ENCODE data around the gene C17orf113.

C17orf113 gene

DNA sequence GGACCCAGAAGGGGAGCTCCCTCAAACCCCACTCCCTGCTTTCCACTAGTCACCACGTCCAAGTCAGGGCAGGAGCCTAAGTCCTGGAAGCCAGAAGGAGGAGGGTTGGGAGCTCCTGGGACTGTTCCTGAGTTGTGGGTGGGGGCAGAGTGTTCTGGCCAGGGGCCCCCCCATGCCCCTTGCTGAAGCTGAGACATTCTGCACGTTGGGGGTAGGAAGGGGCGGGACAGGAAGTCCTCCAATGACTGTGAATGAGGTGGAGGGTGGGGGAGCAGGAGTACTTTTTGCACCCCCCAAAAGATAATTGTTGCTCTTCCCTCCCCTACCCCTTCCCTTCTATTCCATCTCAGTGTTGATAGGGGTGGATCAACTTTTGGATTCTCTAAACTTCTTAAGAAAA, 21.4 kb upstream of the C17orf113 start:
- DNase-seq = no peak

DNA sequence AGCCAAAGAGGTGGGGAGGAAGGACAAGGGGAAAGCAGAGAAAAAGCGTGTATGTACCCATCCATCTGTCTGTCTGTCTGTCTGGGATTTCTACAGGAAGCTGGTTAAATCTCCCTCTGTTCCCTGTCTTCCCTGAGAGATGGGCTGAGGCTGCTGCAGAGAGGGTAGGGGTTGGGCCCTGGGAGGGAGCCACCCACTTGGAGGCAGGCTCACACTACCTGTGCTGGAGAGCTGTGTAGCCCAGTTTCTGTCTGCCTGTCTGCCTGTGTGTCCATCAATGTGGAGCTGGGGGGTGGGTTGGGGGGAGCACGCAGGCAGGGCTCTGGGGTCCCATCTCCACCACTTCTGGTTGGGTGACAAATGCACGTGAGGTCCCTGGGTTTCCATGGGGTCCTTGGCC, 18.6 kb upstream of the C17orf113 start:
- DNase-seq = no peak

DNA sequence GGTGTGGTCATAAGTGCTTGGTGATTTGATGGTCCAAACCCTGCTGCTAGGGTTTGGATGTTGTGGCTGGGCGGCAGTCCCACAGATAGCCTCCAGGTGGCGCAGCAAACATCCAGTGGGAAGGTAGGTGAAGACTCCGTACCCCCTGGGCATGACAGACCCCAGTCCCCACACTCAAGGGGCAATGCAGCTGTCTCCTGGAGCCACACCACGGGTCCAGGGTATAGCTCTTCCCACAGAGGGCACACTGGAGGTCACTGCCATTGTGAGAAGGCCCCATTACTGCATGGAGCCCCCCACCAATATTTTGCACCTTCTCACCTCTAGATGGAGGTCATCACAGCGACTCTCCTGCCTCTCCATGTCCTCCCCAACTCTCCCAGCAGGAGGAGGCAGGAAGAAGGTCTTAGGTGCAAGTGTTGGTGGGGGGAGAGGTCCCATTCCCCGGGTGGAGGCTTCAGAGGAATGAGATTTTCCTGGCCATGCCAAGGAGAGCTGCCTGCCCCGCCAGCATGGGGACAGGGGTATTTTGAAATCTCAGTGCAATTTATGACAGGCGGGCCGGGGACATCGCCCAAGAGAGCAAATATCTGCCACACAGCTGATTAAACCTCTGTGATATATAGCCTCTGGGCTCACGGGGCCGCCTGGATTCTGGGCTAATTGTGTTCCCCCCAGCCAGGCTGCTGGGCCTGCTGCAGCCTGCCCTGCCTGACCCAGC, 17.1 kb upstream of the C17orf113 start:
- peak; percentile 28 for DNase-seq

DNA sequence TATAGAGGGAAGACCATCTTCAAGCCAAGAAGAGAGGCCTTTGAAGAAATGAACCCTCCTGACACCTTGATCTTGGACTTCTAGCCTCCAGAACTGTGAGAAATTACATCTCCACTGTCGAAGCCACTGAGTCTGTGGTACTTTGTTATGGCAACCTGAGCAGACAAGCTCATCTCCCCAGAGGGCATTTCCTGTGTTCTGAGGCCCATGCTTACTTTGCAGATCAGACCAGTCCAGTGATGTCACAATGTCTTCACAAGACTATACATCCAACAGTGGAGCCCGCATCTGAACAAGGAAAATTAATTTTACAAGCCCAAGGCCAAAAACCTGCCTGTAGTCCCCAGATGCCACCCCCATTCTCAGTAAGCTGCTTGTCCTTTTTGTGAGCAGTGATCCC, 14.8 kb upstream of the C17orf113 start:
- no peak for DNase-seq

DNA sequence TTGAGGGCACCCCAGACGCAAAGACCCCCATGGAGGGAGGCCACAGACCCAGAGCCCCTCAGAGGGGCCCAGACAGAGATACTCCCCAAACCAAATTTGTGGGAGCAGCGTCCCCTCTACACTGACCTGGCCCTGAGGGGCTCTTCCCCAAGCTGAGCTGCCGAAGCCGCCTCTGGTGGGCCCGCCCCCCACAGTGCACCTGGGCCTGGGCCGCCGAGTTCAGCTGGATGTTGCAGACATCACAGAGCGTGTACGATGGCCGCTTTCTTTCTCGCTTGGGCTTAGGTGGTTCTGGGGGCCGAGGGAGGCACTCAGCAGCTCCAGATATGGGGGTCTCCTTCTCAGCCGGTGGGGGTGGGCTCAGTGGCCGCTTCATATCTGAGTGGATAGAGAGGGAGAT, 12.3 kb upstream of the C17orf113 start:
- no peak for DNase-seq

DNA sequence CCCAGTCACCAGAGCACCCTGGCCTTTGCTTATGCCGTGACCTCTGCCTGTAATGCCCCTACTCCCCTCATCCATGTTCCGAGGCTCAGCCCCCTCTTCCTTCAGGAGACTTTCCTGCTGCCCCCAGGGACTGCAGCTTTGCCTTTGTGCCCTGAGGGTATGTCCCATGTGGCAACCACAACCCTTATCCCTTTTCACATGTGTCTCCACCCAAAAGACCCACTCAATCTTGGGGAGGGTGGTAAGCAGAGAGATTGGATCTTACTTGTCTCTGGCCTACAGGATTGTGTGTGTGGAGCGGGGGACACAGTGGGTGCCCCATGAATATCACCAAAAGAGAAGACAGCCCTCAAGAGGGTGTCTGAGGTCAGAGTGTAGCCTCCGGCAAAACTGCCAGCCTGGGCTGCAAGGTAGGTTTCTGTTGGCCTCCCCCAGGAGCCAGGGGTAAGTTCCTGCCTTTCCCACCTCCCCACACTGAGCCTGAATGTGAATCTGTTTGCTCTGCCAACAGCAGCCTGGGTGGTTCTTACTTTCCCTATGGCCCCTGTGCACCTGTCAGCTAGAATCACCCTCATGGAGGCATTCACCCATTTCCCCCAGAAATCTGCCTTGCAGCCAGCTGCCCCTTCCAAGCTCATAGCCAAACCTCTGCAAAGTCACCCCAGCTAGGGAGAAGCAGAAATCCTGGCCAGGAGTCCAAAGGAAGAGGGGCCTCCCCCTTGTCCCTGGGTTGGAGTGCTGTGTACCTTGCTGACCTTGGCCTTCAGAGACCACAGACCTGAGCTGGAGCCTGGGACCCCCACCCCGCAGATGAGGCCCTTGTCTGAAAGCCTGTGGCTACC, 11.5 kb upstream of the C17orf113 start:
- no peak for DNase-seq

DNA sequence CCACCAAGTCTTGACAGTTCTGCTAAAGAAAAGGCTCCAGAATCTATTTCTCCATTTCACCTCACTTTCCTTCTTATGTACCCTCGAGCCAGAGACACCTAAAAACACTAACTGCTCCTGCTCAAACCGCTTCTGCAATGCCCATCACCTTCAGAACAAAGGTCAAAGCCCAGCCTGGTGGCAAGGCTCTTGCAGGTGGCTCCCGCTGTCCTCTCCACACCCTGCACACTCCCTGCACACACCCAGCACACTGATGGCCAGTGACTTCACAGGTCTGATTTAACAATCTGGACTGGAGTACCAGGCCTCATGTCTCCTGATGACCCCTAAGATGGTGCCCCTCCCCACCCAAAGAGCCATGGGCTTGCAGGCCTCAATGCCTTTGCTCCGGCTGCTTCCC, 9.8 kb upstream of the C17orf113 start:
- no peak for DNase-seq

DNA sequence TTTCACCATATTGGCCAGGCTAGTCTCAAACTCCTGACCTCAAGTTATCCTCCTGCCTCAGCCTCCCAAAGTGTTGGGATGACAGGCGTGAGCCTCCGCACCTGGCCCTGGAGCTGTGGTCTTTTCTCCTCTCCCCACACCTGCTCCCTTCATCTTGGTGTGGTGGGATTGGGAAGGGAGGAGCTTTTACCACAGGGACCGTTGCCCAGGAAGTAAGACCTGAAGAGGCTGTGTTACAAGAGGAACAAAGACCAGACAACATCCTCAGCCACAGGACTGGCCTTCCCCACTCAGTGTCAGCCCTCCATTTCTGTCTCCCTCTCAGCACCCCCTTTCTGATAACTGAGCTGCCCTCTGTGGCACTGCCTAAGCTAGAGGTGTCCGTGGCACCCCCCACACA, 9.4 kb upstream of the C17orf113 start:
- DNase-seq = no peak

DNA sequence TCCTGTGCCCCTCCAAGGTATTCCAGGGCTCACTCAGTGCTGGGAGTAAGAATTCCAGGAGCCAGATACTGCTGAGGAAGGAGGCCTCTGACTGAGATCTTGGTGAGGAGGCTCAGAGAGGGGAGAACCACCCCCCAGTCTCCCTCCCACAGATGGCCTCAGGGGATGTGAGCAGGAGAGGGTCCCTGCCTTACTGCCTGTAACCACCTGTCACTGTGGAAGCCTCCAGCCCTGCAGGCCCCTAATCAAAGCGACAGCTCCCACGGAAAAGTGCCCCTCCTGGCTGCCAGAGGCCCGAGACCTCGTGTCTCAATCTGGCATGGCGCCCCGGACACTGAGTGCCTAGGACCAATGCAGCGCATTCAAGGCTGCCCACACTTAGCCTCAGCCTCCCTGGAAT, 7.7 kb upstream of the C17orf113 start:
- DNase-seq = no peak

DNA sequence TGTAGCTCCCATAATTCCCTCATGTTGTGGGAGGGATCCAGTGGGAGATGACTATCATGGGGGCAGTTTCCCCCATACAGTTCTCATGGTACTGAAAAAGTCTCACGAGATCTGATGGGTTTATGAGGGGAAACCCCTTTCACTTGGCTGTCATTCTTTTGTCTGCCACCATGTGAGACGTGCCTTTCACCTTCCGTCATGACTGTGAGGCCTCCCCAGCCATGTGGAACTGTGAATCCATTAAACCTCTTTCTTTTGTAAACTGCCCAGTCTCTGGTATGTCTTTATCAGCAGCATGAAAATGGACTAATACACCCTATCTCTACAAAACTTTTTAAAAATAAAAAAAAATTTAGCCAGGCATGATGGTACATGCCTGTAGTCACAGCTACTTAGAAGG, 6.2 kb upstream of the C17orf113 start:
- DNase-seq = no peak

DNA sequence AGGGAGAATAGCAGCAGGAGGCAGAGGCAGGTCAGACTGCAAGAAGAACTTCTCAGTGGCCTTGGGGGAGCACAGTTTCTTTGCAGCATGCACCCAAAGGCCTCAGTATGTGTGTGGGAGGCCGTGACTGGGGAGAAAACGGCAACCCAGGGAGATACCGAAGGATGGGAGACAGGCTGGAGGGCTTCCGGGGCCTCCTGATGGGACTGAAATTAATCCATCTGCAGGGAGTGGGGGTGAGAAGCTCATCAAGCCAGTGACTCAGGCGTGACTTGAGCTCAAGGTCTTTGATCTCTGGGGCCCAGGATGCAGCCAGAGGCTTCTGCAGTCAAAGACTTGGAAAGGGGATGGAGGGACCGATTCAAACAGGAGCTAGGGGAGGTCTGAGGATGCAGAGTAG, 5.1 kb upstream of the C17orf113 start:
- no peak for DNase-seq

DNA sequence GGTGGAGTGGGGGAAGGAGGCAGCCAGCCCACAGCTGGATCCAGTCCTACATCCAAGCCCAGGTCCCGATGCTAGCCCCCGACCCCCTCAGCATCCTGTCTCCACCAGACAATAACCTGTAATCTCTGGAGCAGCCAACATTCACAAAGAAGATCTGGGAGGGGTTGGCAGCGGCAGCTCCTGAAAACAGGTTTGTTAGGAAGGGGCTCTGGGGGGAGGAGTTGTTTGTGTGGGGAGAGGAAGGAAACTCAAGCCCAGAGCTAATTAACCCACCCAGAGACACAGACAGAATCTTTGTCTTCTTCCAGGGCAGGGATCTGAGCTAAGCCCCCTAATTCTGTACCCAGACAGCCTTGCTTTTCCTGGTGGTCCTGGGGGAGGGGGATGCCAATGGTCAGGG, 4.6 kb upstream of the C17orf113 start:
- DNase-seq = no peak

DNA sequence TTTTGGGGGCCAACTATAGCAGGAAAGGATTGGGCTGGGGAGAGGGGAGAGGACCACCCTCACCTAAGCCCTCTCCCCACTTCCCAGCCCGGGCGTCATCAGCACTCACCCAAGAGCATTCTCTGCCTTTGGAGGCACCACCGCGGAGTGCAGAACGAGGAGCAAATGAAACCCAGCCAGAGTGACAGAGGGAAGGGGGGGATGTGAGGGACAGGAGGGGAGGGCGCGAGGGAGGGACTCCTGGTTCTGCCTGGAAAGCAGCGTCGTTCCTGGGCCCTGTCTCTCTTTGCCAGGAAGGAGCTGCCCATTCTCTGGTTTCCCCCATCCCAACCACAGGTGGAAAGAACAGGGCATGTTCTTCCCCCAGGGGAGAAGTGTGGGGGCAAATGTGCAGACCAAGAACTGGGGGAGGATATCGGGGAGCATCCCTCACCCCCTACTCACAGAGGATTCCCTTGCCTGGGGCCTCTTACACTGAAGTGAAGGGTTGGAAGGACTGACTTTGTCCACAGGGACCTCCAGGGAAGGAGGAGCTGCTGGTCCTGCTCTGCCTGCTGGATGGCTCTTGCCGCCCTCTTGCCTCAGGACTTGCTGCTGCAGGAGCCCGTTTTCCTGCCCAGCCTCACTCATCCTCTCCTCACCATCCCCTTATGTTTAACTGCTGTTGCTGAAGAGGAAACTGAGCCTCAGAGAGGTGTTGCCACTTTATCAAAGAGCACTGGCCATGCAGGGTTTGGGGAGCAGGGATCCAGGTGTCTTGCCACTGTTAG, 3.5 kb upstream of the C17orf113 start:
- no peak for DNase-seq

DNA sequence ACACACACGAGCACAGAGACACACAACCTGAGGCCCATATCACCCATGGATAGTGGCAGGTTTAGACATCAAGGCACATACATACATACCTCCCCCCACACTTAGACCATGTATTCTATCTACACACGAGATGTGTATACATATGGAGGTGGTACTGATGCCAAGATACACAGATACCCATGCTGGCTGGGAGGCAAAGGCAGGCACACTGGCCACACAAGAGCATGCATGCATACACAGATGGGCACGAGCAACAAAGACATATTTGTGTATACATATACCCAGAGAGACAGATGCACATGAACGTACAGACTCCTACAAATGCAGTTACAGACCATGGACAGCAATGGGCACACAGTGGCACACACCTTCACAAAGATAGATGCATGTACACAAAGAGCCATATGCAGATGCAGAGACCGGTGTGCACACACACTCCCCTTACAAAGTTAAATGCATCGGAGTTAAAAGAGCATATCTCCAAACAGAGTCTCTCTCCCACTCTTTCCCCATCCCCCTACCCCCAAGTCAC, 2.0 kb upstream of the C17orf113 start:
- no peak for DNase-seq

DNA sequence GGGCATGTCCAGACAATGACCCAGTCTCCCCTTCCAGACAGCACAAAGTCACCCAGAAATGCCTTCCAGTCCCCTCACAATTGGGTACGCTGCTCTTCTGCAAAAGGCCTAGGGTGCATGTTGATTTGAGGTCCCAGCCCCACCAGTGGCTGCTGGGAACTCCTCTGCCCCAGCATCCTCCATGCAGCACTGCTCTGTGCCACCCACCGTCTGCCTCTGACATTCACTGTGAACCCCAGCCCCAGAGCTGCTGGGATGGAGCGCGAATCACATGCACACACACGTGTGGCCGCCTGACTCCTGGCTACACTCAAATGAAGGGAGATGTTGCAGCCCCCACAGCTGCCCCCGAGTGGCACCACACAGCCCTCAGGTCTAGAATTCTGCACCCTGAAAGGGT, 1.2 kb upstream of the C17orf113 start:
- no peak for DNase-seq

DNA sequence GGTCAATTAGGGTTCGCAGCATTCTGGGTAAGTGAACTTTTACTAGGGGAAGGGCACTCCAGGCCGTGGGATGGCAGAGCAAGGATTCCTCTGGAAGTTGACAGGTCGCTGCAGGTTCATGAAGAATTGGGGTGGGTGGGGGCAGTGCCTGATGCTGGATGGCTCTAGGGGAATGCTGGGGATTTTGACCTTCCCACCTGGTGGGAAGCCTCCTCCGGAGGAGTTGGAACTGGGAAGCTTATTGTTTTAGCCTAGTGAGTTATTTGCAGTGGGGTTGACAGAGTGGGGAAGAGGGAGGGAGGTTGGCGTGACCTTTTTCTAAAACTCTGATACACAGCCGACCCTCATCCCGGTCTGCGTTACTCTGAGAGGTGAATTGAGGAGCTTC, 606 bp upstream of the C17orf113 start:
- DNase-seq = no peak

DNA sequence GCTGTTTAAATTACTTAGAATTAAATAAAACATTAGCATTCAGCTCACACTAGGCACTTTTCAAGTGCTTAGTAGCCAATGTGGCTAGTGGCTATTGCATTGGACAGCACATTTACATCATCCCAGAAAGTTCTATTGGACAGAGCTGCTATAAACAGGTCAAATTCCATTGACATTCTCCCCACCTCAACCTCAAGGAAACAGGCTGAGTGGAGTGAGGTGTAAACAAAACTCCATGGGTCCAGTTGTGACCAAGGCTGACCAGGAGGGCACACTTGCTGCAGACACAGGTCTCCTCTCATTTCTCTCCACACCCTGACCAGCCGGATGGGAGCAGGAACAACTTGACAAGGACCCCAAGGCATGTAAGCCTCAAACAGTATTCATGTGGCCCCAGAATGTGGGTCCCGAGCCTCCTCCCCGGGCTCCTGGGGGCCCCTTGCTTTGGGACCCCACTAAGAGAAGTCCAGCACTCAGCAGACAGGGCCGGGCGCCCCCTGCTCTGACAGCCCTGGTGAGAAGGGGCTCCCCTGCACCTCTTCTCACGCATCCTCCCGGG, 488 bp downstream of the C17orf113 start:
- no peak for DNase-seq

DNA sequence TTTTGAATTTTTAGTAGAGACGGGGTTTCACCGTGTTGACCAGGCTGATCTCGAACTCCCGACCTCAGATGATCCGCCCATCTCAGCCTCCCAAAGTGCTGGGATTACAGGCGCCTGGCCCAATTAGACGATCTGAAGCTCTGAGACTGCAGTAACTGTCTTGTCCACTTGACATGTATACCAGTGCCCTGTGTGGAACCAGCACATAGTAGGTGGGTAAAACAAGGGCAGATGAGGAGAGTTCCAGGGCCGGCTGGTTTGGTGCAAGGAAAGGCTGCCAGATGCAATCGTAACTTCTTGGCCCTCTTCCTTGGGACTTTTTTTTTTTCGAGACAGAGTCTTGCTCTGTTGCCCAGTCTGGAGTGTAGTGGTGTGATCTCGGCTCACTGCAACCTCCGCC, 3.1 kb downstream of the C17orf113 start:
- no peak for DNase-seq

DNA sequence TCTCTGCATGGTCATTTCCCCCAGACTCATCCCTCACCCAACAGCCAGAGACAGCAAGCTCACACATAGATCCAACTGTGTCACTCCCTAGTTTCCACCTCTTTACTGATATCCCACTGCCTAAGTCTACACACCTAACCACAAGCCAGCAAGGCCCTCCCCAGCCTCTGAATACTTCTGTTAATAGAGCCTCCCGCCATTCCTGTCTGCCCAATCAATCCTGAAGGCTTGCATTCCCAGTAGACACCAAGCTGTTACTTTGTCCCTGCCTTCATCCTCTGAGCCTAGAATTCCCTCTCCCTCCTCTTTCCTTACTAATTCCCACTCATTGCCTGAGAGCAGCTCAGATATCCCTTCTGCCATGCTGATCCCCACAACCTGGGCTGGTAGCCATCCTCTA, 4.7 kb downstream of the C17orf113 start:
- no peak for DNase-seq

DNA sequence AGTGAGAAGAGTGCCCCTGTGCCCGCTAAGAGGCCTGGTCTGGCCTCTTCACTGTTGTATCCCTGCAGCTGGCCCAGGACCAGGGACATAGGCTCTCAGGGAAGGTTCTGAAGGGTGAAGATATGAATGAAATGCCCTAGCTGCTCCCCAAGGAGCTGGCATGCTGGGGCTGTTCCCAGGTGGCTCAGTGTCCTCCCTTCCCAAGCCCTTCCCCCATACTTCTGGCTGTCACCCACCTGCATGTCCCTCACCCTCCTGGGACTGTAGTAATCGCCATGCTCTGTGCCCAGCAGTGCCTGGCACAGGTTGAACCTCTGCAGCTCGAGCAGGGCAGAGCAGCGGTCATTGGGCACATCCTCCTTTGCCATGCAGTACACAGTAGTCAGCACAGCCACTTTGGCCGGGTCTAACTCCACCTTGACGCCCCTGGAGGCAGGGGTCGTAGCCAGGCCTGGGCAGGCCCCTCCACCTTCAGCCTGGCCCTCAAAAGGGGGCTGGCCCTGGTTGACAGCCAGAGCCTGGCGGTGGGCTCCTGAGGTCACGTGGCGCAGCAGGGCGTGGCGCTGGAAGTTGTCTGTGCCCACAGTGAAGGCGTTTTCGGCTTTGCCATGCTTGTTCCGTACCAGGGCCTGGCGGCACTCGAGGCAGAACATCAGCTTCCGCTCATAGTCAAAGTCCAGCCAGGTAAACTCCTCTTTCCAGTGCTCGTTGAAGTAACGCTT, 7.6 kb downstream of the C17orf113 start:
- no peak for DNase-seq

DNA sequence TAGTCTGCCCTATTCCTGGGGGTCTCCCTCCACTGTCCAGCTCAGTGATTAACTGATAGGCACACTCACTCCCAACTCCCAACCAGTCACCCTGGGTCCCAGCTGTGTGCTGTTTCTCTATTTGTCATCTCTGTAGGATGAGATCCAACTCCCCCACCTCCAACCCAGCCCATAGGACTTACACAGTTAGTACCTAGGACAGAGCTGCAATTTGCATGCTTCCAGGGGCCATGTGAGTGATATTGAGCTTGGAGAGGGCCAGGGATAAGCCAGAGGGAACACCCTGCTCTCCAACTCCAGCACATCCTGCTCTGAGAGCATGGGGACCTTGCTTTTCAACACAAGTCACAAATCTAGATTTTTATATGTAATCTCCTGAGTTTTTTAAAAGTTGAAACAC, 8.8 kb downstream of the C17orf113 start:
- DNase-seq = no peak

DNA sequence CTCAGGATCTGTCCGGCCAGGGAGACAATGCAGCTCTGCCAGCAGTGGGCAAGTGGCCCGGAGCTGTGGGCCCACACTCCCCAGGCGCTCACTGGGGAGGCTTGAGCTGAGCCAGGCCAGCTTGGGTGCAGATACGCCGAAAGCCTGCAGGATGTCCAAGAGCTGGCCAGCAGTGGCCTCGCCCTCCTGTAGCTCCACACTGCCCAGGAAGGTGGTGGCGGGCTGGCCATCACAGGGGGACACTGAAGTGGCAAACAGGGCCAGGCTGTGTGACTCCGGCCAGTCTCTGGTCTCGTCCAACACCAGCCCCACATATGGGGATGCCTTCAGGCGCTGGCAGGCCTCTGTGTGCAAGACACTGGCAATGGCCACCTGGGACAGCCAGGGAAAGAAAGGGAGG, 9.6 kb downstream of the C17orf113 start:
- no peak for DNase-seq

All from NCI-H1092 (cell line).